IPS DF 19.7 (cell line): ENCODE measurements around the gene FOXQ1.

ENCODE experiments used
- DNase-seq: peaks from one replicate; pipeline ENCODE4 v3.0.0-alpha.2; 2013; ENCODE audit warnings: low read depth, low spot score

FOXQ1 gene

GRCh38 chr6:1363298-1363697 lies 51.4 kb downstream of the FOXQ1 start:
- no peak for DNase-seq

- DNase-seq = no peak
Measured at GRCh38 chr6:1363729-1364572, 52.1 kb downstream of the FOXQ1 start.
